GM21381 (cell line): Measurements from ENCODE around the gene RRP1B.
"Not testable (repeated sequence)": the region's sequence is repeated elsewhere in the genome, so short reads cannot be mapped to it uniquely, and the experiment has no call there.

Experiments used
- ATAC-seq: cut with Tn5 transposase; IDR thresholded peaks from one replicate; pipeline ENCODE4 v1.9.1; 2021; ENCODE audit warnings: mild to moderate bottlenecking, moderate library complexity; ENCODE audit not compliant: unreplicated experiment

The RRP1B gene

GRCh38 chr21:43659136-43660000 is at the start of gene RRP1B, which contains the start of gene HSF2BP:
Gene RRP1B (plus strand): TSS chr21:43659560. CDS start chr21:43659665, 105 bp downstream.
Gene HSF2BP (minus strand): TSS chr21:43659488. CDS start chr21:43658096, 1,392 bp downstream.
- ATAC-seq: peak; percentile 84

GRCh38 chr21:43611598-43612369 is 47.6 kb upstream of the RRP1B start:
- ATAC-seq: no peak

DNA sequence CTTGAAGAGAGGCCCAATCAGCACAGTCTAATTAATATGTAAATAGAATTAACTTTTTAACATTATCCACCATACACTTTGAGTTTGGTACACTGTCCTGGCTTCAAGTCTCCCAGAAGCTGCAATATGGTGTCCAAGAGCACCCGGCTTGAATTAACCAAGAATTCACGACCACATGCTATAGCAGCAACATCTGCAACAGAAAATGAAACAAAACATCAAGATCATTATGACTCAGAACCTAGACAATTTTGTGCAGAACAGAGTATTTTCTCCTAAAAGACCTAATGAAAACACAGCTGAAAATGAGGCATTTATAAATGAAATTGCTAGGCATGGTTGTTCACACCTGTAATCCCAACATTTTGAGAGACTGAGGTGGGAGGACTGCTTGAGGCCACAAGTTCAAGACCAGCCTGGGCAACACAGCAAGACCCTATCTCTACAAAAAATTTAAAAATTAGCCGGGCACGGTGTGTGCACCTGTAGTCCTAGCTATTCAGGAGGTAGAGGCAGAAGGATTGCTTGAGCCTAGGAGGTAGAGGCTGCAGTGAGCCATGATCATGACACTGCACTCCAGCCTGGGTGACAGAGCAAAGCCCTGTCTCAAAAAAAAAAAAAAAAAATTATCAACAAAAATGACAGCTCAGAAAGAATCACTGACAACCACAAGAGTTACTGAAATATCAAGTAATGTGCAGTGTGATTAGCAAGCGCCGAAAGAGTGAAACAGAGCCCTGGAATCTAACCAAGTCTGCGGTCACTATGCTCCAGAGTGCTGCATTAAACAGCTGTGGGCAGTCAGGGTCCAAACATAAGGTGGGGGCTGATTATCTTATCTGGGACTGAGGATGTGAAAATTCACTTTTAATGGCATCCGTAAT is 45.4 kb upstream of the RRP1B start:
- ATAC-seq: no peak

- no peak for ATAC-seq
Observed at GRCh38 chr21:43614839-43615238, 44.5 kb upstream of the RRP1B start.

DNA sequence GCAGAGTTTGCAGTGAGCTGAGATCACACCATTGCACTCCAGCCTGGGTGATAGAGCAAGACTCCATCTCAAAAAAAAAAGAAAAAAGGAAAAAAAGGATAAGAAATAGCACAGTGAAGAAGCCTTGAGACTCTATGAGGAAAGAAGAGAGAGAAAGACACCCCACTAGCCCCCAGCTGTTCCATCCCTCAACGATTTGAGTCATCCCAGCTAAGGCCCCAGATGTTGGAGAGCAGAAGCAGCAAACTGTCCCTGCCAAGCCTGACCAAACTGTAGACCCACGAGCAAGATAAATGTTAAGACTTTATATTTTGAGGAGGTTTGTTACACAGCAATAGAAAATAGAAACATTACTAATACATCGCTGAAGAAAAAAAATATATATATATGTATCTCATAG is 42.5 kb upstream of the RRP1B start:
- not testable (repeated sequence) for ATAC-seq

GRCh38 chr21:43618940-43619339 is 40.4 kb upstream of the RRP1B start:
- ATAC-seq: no peak

GRCh38 chr21:43619344-43619743 is 40.0 kb upstream of the RRP1B start:
- no peak for ATAC-seq

GRCh38 chr21:43619856-43620255 is 39.5 kb upstream of the RRP1B start:
- ATAC-seq: no peak

DNA sequence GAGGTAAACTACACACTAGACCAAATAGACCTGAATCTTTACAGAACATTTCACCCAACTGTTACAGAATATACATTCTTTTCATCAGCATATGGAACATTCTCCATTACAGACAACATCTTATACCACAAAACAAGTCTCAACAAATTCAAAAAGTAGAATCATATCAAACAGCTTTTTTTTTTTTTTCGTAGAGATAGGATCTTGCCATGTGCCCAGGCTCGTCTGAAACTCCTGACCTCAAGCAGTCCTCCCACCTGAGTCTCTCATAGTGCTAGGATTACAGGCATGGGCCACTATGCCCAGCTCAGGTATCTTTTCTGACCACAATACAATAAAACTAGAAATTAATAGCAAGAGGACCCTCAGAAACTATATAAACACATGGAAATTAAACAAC is 36.6 kb upstream of the RRP1B start:
- ATAC-seq: no peak

GRCh38 chr21:43623588-43623987 is 35.8 kb upstream of the RRP1B start:
- ATAC-seq: no peak

- no peak for ATAC-seq
Observed at GRCh38 chr21:43624339-43624738, 35.0 kb upstream of the RRP1B start.

DNA sequence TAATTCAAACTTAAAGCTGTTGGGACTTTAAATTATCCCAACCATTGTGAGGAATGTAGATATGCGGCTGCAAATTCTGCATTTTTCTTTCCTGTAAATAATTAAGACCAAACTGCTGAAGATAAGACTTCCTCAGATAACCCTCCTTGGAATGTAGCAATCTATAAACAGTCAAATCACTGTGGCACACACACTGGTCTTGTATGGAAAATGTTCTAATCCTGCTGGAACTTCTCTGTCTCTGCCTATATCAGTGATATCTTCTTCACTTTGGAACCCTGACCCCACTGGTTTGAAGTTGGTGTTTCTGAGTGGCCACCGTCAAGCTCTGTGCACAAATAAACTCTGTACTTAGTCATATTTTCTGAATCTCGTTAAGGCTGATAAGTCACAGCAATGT is 33.0 kb upstream of the RRP1B start:
- no peak for ATAC-seq

GRCh38 chr21:43627527-43627926 is 31.8 kb upstream of the RRP1B start:
- ATAC-seq: no peak

GRCh38 chr21:43631411-43632107 is 27.8 kb upstream of the RRP1B start:
- no peak for ATAC-seq

- no peak for ATAC-seq
Observed at GRCh38 chr21:43632373-43632905, 26.9 kb upstream of the RRP1B start.

DNA sequence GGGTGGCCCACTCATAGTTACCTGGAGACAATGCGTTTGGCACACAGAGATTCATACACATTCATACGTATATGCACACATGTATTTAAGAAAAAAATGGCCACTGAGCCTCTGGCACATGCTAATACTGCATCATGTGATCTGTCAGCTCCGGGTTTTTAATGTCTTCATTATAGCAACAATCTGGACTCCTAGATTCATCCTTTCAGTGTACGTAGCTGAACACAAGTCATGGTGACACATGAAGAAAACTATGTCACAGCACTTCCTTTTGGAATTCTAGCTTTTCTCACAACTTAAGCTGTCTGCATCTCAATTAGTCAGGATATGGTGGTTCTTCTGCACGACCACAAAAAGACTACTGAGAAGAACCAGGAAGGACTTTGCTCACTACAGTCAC is 24.7 kb upstream of the RRP1B start:
- no peak for ATAC-seq

- ATAC-seq: no peak
Observed at GRCh38 chr21:43635436-43635835, 23.9 kb upstream of the RRP1B start.

DNA sequence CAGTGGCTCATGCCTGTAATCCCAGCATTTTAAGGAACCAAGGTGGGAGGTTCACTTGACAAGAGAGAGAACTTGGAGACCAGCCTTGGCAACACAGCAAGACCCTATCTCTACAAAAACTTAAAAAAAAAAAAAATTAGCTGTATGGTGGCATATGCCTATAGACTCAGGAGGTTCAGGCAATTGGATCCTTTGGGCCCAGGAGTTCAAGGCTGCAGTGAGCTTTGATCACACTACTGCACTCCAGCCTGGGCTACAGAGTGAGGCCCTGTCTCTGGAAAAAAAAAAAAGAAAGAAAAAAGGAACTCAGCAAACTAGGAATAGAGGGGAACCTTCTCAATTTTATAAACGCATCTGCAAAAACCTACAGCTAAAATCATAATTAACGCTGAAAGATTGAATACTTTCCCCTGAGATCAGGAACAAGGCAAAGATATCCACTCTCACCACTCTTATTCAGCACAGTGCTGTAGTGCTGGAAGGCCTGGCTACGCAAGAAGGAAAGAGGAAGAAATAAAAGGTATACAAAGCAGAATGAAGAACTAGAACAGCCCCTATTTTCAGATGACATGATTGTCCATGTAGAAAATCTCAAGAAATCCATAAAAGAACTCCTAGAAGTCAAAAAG is 21.7 kb upstream of the RRP1B start:
- ATAC-seq: no peak

DNA sequence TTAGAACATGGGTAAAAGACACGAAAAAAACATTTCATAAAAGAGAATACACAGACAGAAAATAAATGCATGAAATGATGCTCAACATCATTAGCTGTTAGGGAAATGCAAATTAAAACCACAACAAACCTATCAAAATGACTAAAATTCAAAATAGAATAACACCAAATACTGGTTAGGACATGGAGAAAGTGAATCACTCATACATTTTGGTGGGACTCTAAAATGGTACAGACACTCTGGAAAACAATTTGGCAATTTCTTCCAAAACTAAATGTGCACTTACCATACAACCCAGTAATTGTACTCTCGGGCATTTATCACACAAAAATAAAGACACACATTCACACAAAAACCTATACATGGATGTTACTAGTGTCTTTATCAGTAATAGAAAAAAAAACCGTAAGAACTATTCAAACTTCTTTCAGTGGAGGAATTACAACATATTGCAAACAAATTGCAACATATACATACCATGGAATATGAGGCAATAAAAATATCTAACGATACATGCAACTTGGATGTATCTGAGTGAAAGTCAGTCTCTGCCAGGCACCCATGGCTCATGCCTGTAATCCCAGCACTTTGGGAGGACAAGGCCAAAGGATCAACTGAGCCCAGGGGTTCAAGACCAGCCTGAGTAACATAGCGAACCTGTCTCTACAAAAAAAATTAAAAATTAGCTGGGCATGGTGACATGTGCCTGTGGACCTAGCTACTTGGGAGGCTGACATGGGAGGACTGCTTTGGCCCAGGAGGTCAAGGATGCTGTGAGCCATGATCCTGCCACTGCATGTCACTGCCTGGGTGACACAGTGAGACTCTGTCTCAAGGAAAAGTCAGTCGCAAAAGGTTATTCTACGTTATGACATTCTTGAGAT is 19.6 kb upstream of the RRP1B start:
- ATAC-seq: no peak
